Parathyroid adenoma (tissue), 2 donors: ENCODE results near the gene CHST11.

ENCODE experiments used
- H2AFZ ChIP-seq: fragments of 300-600 bp; sonication (generic); one replicate; pipeline ENCODE4 v1.7.0; 2017; ENCODE audit warnings: antibody characterized with exemption, mild to moderate bottlenecking
- H3K27ac ChIP-seq: fragments of 300-600 bp; sonication (generic); one replicate; pipeline ENCODE4 v1.7.0; 2017
- H3K27me3 ChIP-seq: fragments of 300-600 bp; sonication (generic); one replicate; pipeline ENCODE4 v1.7.0; 2017; ENCODE audit warnings: low read length; ENCODE audit not compliant: control insufficient read depth, insufficient read depth
- H3K36me3 ChIP-seq: fragments of 300-600 bp; sonication (generic); one replicate; pipeline ENCODE4 v1.7.0; 2017; ENCODE audit warnings: low read length; ENCODE audit not compliant: control insufficient read depth, insufficient read depth
- H3K4me1 ChIP-seq: fragments of 300-600 bp; sonication (generic); one replicate; pipeline ENCODE4 v1.7.0; 2017; ENCODE audit warnings: control low read depth
- H3K4me2 ChIP-seq: fragments of 300-600 bp; sonication (generic); one replicate; pipeline ENCODE4 v1.7.0; 2017; ENCODE audit warnings: low read length
- H3K4me3 ChIP-seq: fragments of 300-600 bp; sonication (generic); one replicate; pipeline ENCODE4 v1.7.0; 2017; ENCODE audit warnings: low read depth, low read length
- H3K79me2 ChIP-seq: fragments of 300-600 bp; sonication (generic); one replicate; pipeline ENCODE4 v1.7.0; 2017; ENCODE audit warnings: control low read depth
- H3K9ac ChIP-seq: fragments of 300-600 bp; sonication (generic); one replicate; pipeline ENCODE4 v1.7.0; 2017; ENCODE audit warnings: mild to moderate bottlenecking
- H3K9me3 ChIP-seq: fragments of 300-600 bp; sonication (generic); one replicate; pipeline ENCODE4 v1.7.0; 2017; ENCODE audit warnings: low read length; ENCODE audit not compliant: control insufficient read depth
- TF ChIP-seq, protein P1 (sequence below): fragments of 300-600 bp; sonication (generic); IDR thresholded peaks from one replicate; pipeline ENCODE4 v1.7.0; 2017; ENCODE audit warnings: antibody characterized with exemption, mild to moderate bottlenecking
- donor health status: primary hyperparathyroidism.

CHST11 gene

DNA sequence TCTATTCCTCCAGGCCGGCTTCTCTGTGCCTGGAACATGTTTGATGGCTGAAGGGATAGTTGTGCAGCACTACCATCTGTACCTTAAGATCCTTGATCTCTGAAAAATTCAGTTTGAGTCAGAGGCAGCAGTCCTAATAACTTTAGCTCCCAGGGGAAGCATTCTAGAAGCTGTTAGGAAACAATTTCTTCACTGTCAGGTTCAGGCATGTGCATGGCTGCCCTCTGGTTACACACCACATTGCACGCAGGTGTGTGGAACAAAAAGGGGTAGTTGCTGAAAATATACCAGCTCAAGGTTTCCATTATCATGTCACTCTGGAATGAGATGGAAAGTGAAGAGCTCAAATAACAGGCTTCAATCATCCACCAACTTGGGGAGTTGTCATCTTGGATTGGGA is 80.1 kb downstream of the CHST11 start:
- Histone ChIP-seq H3K9me3 (no peaks in the 10 kb centered on the region), H3K4me3 (no peak overlapping the region), H2AFZ (no peak overlapping the region), H3K79me2 (no peaks in the 10 kb centered on the region), H3K27ac (no peak overlapping the region), H3K9ac (no peak overlapping the region), H3K4me2 (no peak overlapping the region), H3K4me1 (no peaks in the 10 kb centered on the region), H3K27me3 (no peaks in the 10 kb centered on the region), H3K36me3 (no peaks in the 10 kb centered on the region)
- TF ChIP-seq, protein P1, sequence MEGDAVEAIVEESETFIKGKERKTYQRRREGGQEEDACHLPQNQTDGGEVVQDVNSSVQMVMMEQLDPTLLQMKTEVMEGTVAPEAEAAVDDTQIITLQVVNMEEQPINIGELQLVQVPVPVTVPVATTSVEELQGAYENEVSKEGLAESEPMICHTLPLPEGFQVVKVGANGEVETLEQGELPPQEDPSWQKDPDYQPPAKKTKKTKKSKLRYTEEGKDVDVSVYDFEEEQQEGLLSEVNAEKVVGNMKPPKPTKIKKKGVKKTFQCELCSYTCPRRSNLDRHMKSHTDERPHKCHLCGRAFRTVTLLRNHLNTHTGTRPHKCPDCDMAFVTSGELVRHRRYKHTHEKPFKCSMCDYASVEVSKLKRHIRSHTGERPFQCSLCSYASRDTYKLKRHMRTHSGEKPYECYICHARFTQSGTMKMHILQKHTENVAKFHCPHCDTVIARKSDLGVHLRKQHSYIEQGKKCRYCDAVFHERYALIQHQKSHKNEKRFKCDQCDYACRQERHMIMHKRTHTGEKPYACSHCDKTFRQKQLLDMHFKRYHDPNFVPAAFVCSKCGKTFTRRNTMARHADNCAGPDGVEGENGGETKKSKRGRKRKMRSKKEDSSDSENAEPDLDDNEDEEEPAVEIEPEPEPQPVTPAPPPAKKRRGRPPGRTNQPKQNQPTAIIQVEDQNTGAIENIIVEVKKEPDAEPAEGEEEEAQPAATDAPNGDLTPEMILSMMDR, result no peak

- Histone ChIP-seq H3K27ac (no peak overlapping the region), H3K4me2 (no peak overlapping the region), H2AFZ (no peak overlapping the region), H3K36me3 (no peaks in the 10 kb centered on the region), H3K4me3 (no peak overlapping the region), H3K27me3 (no peaks in the 10 kb centered on the region), H3K4me1 (no peaks in the 10 kb centered on the region), H3K9ac (no peak overlapping the region), H3K79me2 (no peaks in the 10 kb centered on the region), H3K9me3 (no peaks in the 10 kb centered on the region)
- TF ChIP-seq, protein P1, result no peak
Measured at GRCh38 chr12:104538056-104538455, 81.3 kb downstream of the CHST11 start.

- no peaks in the 10 kb centered on the region for H3K79me2 ChIP-seq
- no peak overlapping the region for H2AFZ ChIP-seq
- no peaks in the 10 kb centered on the region for H3K4me1 ChIP-seq
- no peak overlapping the region for H3K27ac ChIP-seq
- TF ChIP-seq, protein P1, result no peak
- no peak overlapping the region for H3K4me2 ChIP-seq
- H3K9ac ChIP-seq, result no peak overlapping the region
- no peaks in the 10 kb centered on the region for H3K36me3 ChIP-seq
- no peak overlapping the region for H3K4me3 ChIP-seq
- no peaks in the 10 kb centered on the region for H3K27me3 ChIP-seq
- H3K9me3 ChIP-seq, result no peaks in the 10 kb centered on the region
Measured at GRCh38 chr12:104538891-104539462, 82.2 kb downstream of the CHST11 start.

GRCh38 chr12:104544836-104545235 is 88.1 kb downstream of the CHST11 start:
- no peaks in the 10 kb centered on the region for H3K79me2 ChIP-seq
- no peaks in the 10 kb centered on the region for H3K27me3 ChIP-seq
- no peak overlapping the region for H3K9ac ChIP-seq
- no peak overlapping the region for H3K4me2 ChIP-seq
- H3K9me3 ChIP-seq, result no peaks in the 10 kb centered on the region
- H3K36me3 ChIP-seq, result no peaks in the 10 kb centered on the region
- no peak overlapping the region for H3K27ac ChIP-seq
- no peaks in the 10 kb centered on the region for H3K4me1 ChIP-seq
- TF ChIP-seq, protein P1, result no peak
- no peak overlapping the region for H2AFZ ChIP-seq
- H3K4me3 ChIP-seq, result no peak overlapping the region

DNA sequence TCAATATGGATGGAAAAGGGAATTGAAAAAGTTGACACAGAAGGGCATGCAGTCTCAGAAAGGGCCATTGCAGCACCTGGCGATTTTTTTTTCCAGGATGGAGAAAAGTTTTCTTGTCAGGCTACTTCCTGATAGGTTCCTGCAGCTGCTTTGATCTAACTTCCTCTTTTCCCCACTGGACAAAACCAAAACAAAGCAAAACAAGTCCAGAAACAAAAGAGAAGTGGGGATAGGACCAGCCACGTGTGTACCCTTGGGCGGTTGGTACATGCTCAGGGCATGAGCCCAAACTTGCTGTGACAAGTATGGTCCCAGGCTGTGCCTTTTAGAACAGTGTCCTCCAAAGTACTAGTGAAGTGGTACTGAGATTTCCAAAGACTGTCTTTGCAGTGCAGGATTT is 89.8 kb downstream of the CHST11 start:
- Histone ChIP-seq H3K27me3 (no peaks in the 10 kb centered on the region), H3K9me3 (no peaks in the 10 kb centered on the region), H3K4me2 (no peak overlapping the region), H3K9ac (no peak overlapping the region), H2AFZ (no peak overlapping the region), H3K79me2 (no peaks in the 10 kb centered on the region), H3K36me3 (no peaks in the 10 kb centered on the region), H3K4me1 (peaks cover 2% of the 10 kb centered on the region), H3K27ac (no peak overlapping the region), H3K4me3 (no peak overlapping the region)
- TF ChIP-seq, protein P1, result no peak
